Stimulated activated CD8-positive, alpha-beta memory T cell treated with anti-CD3 and anti-CD28 coated beads, Interleukin-12 subunit alpha, Interleukin-12 subunit beta, amount 100 ng/mL, for 24 hours (primary cell): ENCODE results near the gene FIS1.
A peak's percentile ranks its signal among the peaks of the same experiment; 100 is the strongest.
"Not testable (repeated sequence)": the region's sequence is repeated elsewhere in the genome, so short reads cannot be mapped to it uniquely, and the experiment has no call there.

Experiments used
- DNase-seq: peaks from one replicate; pipeline ENCODE4 v3.0.0-alpha.2; 2020; ENCODE audit errors: extremely low read depth

FIS1 gene

DNA sequence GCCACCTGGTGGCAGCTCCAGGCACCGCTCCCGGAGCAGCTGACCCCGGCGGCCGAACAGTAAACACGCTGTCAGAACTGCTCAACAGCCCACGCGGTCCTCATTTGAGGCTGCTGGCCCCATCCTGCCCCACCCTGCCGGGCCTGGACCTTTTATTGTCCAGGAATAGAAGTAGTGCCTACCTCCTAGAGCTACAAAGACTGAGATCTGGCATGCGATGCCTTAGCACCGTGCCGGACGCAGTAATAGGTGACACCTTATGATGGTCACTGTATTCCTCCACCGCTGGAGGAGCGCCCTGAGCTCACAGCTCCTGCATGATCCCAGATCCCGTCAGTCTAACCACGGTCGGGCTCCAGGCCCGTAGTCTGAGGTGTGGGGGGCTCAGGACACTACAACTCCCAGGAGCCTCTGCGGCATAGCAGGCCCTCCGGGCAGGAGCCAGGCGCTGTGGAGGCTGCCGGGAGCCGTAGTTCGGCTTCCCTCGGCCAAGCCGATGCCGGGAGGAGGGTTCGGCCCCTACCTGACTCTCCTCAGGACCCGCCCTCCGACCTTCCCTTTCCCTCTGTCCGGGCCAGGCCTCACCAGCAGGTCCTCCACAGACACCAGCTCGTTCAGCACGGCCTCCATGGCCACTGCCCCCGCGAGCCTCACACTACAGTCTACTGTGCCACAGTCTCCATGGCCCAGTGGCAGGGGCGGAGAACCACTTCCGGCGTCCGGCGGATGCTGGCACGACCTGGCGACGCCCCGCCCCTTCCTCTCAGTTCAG lies at the start of gene FIS1:
Gene FIS1, minus strand, starts transcription at position 707 of the 772 bp plus-strand sequence. Its CDS starts 77 bp downstream, at position 630.
- DNase-seq: peak; percentile 88

DNA sequence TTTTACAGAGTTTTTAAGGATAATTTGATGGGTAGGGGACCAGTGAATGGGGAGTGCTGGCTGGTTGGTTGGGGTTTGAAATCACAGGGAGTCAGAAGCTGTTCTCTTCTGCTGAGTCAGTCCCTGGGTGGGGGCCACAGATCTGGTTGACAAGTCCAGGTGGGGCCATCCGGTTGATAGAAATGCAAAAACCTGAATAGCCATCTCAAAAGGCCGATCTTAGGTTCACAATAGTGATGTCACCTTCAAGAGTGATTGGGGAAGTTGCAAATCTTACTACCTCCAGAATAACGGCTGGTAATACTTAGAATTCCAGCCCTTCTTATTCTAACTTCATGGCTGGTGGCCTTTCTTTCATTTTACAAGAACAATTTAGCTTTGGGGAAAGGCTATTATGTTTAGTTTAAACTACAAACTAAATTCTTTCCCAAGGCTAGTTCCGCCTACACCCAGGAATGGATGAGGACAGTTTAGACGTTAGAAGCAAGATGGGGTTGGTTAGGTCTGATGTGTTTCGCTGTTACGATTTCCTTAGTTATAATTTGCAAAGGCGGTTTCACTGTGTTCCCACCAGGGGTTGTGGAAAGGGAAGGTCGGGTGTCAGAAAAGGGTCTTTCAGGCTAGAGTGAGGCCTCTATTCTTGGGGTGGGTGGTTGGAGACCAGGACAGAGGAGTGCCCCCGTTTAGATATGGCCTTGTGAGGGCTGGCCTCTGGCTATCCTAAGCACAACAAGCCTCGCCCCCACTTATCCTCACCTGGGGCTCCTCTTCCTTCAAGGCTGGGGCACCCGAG lies 49.4 kb upstream of the FIS1 start:
- no peak for DNase-seq

GRCh38 chr7:101293069-101294021 lies 48.5 kb upstream of the FIS1 start:
- DNase-seq: not testable (repeated sequence)

DNA sequence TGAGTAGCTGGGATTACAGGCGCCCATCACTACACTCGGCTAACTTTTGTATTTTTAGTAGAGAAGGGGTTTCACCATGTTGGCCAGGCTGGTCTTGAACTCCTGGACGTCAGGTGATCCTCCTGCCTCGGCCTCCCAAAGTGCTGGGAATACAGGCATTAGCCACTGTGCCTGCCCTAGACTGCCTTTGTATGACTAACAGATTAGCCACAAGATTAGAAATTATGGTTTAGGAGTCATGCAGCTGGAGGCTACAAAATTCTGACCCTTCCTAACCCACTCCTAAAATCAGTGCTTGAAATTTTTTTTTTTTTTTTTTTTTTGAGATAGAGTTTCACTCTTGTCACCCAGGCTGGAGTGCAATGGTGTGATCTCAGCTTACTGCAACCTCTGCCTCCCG lies 47.7 kb upstream of the FIS1 start:
- DNase-seq: not testable (repeated sequence)

DNA sequence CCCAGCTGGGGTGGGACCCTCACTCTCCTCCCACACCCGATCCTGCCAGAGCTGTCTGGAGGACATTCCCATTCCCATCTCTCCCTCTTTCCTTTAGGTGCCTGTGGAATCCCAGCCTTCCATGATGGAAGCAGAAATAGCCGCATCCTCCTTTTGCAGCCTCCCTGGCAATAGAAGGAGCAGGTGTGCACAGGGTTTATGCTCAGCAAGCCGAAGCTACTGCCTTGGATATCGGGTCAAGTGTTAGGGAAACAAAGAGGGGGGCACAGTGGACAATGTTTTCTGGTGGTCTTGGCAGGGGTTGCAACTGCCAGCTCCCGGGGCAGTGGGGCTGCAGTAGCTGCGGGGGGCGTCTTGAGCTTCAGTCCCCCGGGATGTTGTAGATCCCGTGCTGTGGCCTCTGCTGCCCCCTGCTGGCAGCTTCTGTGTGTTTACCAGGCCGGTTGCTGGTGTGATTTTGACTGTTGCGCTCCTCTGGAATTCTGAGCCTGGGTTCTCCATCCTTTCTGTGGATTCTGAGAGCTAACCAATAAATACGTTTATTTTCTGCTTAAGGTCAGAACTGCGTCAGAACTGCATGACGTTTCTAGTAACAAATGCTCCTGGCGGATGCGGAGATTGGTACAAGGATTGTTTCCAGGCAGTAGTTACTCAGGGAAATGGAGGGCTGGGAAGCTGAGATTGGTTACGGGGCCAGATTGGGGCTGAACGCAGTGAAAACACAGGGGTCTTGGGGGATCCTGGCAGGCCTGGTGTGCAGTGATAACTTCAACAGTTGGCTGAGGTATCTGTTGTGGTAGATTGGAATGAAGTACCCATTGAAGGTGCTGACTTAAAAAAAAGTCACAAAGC lies 45.5 kb upstream of the FIS1 start:
- peak; percentile 16 for DNase-seq

DNA sequence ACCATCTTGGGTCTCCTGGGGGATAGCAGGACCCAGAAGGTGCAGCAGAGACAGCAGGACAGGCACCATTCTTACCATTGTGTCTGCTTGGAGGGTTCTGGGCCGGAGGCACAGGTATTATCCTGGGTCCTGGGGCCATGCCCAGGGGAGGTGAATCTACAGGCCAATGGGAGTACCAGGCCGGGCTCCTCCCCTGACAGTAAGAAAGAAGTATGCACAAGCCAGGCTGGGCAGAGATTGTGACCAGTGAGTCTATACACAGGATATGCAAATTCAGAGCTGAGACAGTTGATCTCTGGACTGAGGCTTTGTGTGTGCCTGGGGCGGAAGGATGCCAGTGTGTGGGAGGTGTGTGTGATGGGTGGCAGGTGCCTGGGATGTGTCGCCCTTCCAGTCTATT lies 44.8 kb upstream of the FIS1 start:
- not testable (repeated sequence) for DNase-seq

GRCh38 chr7:101288439-101288838 lies 43.6 kb upstream of the FIS1 start:
- DNase-seq: no peak

GRCh38 chr7:101287032-101287431 lies 42.2 kb upstream of the FIS1 start:
- no peak for DNase-seq

GRCh38 chr7:101285880-101286279 lies 41.0 kb upstream of the FIS1 start:
- not testable (repeated sequence) for DNase-seq

DNA sequence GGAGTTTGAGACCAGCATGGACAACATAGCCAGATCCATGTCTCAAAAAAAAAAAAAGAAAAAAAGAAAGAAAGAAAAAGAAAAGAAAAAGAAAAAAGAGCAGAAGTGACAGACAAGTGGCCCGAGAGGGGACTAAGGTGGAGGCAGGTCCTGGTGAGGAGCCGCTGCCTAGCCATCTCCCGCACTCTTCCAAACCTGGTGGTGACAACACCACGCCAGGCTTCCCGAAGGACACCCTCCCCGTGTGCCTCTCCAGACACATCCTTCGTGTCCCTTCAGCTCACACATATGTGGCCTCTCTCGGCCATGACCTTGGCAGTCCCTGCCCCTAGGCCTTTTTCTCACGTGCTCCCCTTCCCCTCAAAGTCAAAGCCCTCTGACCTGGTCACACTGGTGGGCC lies 40.3 kb upstream of the FIS1 start:
- DNase-seq: no peak

DNA sequence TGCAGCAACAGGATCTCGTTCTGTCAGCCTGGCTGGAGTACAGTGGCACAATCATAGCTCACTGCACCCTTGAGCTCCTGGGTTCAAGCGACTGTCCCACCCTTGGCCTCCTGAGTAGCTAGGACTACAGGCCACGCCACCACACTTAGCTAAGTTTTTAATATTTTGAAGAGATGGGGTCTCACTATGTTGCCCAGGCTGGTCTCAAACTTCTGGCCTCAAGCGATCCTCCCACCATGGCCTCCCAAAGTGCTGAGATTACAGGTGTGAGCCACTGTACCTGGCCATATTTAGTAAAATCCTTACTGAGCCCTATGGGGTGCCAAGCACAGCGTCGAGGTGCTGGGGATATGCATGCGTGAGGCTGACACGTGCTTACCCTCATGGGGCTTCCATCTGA lies 36.0 kb upstream of the FIS1 start:
- DNase-seq: not testable (repeated sequence)

- no peak for DNase-seq
Measured at GRCh38 chr7:101278461-101279292, 33.8 kb upstream of the FIS1 start.

DNA sequence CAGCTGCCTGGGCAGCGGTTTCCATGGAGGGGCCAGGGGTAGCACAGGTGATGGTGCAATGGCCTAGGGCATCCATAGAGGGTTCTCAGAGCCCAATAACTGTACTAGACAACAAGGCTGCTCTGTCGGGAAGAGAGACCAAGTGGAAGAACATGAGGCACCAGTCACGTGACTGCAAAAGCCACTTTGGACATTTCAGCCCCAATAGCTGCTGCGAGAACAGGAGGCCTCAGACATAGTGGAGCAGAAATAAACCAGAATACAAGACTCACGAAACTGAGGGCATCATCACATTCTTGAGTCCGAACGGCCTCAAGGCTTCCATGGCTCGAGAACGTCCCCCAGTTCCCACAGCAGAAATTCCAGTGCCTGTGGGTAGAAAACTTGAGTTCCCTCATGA lies 32.3 kb upstream of the FIS1 start:
- no peak for DNase-seq

- no peak for DNase-seq
Measured at GRCh38 chr7:101273206-101273605, 28.3 kb upstream of the FIS1 start.

GRCh38 chr7:101271021-101271420 lies 26.1 kb upstream of the FIS1 start:
- DNase-seq: no peak

DNA sequence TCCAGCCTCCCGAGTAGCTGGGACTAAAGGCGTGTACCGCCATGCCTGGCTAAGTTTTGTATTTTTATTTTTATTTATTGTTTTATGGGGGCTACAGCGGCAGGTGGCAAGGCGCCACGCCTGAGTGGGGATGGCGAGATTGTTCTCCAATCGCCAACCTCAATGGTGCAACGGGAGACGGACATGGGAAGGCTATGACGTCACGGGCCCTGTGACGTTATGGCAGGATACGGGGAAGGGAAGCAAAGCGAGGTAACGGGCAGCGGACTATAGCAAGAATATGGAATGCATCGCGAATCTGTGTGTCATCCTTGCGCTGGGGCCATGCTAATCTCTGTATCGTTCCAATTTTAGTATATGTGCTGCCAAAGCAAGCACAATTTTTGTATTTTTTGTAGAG lies 24.8 kb upstream of the FIS1 start:
- DNase-seq: no peak

GRCh38 chr7:101265622-101266516 lies 21.0 kb upstream of the FIS1 start:
- no peak for DNase-seq

DNA sequence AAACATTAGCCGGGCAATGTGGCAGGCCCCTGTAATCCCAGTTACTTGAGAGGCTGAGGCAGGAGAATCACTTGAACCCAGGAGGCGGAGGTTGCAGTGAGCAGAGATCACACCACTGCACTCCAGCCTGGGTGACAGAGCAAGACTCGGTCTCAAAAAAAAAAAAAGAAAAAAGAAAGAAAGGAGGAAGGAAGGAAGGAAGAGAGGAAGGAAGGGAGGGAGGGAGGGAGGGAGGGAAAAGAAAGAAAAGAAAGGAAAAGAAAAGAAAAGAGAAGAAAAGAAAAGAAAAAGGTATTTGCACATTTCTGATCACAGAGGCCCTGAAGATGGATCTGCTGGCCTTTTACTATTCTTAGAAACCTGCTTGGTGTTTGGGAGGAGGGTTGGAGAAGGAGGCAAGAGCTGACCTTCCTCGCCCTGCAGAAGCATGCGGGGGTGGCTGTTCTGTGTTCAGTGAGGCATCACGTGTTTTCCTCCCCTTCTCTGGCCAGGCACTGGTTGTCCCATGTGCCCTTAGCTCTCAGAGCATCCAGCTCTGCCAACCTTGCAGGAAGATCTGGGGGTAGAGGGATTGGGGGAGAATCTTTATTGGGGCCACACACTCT lies 19.3 kb upstream of the FIS1 start:
- not testable (repeated sequence) for DNase-seq
